HCEC 1CT (cell line): ENCODE data around the gene CEP83.

Experiments used
- DNase-seq: peaks from one replicate; pipeline ENCODE4 v3.0.0-alpha.2; 2017

Gene CEP83

GRCh38 chr12:94297876-94298505 lies 161.7 kb downstream of the CEP83 start:
- DNase-seq: no peak

GRCh38 chr12:94297096-94297699 lies 162.5 kb downstream of the CEP83 start:
- no peak for DNase-seq

- no peak for DNase-seq
Measured at GRCh38 chr12:94290353-94290752, 169.3 kb downstream of the CEP83 start.

GRCh38 chr12:94289461-94290312 lies 170.0 kb downstream of the CEP83 start:
- peak; percentile 79 for DNase-seq

- DNase-seq: no peak
Measured at GRCh38 chr12:94287245-94287628, 172.4 kb downstream of the CEP83 start.

GRCh38 chr12:94286583-94287244 lies 173.0 kb downstream of the CEP83 start:
- no peak for DNase-seq

- DNase-seq: no peak
Measured at GRCh38 chr12:94285943-94286582, 173.6 kb downstream of the CEP83 start.

- no peak for DNase-seq
Measured at GRCh38 chr12:94284859-94285258, 174.8 kb downstream of the CEP83 start.

- DNase-seq: no peak
Measured at GRCh38 chr12:94284046-94284445, 175.6 kb downstream of the CEP83 start.

- DNase-seq: no peak
Measured at GRCh38 chr12:94282675-94283074, 177.0 kb downstream of the CEP83 start.

GRCh38 chr12:94280063-94280462 lies 179.6 kb downstream of the CEP83 start:
- DNase-seq: no peak

GRCh38 chr12:94277426-94278000 lies 182.2 kb downstream of the CEP83 start:
- DNase-seq: no peak

- DNase-seq: no peak
Measured at GRCh38 chr12:94276725-94277124, 182.9 kb downstream of the CEP83 start.

GRCh38 chr12:94273272-94273671 lies 186.4 kb downstream of the CEP83 start:
- DNase-seq: no peak

- no peak for DNase-seq
Measured at GRCh38 chr12:94272280-94272679, 187.4 kb downstream of the CEP83 start.

GRCh38 chr12:94271351-94271750 lies 188.3 kb downstream of the CEP83 start:
- DNase-seq: no peak

- DNase-seq: no peak
Measured at GRCh38 chr12:94269316-94269999, 190.2 kb downstream of the CEP83 start.

- no peak for DNase-seq
Measured at GRCh38 chr12:94267921-94268471, 191.7 kb downstream of the CEP83 start.

GRCh38 chr12:94267537-94267872 lies 192.2 kb downstream of the CEP83 start:
- no peak for DNase-seq

- DNase-seq: peak; percentile 72
Measured at GRCh38 chr12:94266796-94267536, 192.7 kb downstream of the CEP83 start.
